ENCODE results near the gene ACOXL.
"Not testable (repeated sequence)": the region's sequence is repeated elsewhere in the genome, so short reads cannot be mapped to it uniquely, and the experiment has no call there.

ACOXL gene

GRCh38 chr2:110925479-110925878 is 193.1 kb downstream of the ACOXL start:
- no peak for DNase-seq (ENCODE audit: low read depth in 2 of 2)

- no peak for DNase-seq (ENCODE audit: low read depth in 2 of 2)
Measured at GRCh38 chr2:110927526-110927925, 195.2 kb downstream of the ACOXL start.

- DNase-seq (ENCODE audit: low read depth in 2 of 2) = no peak
Measured at GRCh38 chr2:110929528-110929927, 197.2 kb downstream of the ACOXL start.

DNA sequence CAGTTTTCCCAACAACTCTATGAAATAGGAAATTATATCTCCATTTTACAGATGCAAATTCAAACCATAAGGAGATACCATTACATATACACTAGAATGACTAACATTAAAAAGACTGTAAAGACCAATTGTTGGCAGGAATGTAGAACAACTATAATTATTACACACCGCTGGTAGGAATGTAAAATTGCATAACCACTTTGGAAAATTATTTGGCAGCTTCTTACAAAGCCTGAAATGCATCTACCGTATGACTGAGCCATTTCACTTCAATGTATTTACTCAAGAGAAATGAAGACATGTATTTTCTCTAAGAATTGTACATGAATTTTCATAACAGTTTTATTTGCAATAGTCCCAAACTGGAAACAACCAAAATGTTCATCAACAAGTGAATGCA is 199.3 kb downstream of the ACOXL start:
- no peak for DNase-seq (ENCODE audit: low read depth in 2 of 2)

GRCh38 chr2:110933420-110933819 is 201.0 kb downstream of the ACOXL start:
- DNase-seq (ENCODE audit: low read depth in 2 of 2) = no peak

DNA sequence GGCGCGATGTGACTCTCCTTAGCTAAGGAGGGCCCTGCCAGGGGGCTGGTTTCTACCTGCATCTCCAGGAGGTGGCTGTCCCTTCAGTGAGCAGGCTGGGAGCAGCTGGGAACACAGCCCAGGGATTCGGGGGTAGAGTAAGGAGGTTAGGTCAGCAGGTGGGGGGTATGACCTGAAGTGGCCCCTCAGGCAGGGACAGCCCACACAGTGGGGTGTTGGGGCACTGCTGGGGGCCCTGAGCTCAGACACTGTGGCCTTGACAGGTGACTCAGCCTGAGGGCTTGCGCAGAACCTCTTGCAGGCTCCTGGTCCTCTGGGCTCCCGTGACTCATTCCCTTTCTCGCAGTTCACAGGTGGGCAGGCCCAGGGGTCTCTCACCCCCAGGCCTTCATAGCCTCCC is 202.6 kb downstream of the ACOXL start:
- DNase-seq (ENCODE audit: low read depth in 2 of 2) = no peak

DNA sequence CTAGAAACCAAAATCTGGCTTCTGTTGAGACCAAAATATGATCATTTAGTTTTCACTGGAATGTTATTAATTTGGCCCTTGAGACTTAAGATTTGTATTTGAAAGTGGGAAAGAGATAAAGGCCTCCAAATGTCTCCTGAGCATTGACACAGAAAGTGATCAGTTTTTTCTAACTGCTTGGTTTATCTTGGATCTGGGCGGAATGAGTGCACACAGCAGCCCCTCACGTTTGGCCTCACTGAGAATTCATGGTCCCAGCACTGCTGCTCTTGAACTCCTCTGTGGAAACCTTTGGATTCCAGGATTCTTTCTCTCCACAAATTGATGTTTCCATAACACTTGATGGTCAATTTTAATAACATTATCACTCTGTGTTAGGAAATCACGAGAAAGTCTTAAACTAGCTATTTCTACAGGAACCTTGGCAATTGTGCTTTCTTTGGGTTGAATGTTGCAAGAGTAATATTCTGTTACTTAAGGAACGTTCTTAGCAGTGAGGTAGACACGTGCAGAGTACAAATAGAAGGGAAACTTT is 208.1 kb downstream of the ACOXL start:
- DNase-seq (ENCODE audit: low read depth in 2 of 2) = no peak

GRCh38 chr2:110941226-110941625 is 208.9 kb downstream of the ACOXL start:
- no peak for DNase-seq (ENCODE audit: low read depth in 2 of 2)

- no peak for DNase-seq (ENCODE audit: low read depth in 2 of 2)
Measured at GRCh38 chr2:110943070-110943634, 210.8 kb downstream of the ACOXL start.

DNA sequence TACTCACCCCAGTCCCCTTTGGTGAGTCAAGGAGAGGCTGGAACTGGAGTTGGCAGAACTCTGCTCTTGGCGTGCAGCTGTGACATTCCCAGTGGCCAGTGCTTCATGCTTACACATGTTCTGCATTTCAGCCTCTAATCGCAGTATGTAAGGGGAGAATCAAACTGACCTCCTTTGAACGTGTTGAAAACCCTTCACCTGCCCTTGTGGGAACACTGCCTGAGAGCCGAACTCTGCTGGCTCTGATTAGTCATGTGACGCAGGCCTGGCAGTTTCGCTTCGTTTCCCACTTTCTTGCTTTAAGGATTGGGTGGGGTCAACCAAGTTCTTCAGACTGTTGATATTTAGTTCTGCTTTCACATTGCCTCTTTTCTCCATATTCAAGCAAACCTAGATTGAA is 214.5 kb downstream of the ACOXL start:
- no peak for DNase-seq (ENCODE audit: low read depth in 2 of 2)

DNA sequence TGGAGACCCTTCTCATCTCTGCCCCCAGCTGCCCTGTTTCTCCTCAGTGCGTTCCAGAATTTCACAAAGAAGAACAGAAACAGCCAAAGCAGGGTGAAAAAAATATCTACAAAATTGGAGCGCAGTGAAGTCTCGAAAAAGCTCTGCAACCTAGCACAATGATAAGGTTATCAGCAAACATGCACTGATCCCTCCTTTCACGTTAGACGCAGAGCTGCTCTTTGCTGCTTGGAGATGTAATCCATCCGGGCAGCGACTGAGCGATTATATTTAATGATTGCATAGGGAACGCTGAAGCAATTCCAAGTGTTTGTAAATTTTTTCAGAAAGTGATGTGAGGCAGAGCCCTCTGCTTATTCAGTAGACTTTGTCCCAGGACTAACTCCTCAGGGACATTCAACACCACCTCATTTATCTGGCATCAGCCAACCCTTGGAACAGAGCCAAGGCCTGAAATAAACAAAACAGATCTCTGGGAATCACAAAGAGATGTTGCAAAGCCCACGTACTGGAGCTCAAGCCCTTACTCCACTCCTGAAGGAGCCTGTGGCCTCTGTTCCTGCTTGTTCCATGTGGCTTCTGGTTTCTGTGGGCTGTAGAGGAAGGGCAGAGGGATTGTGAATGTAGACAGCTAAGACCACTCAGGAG is 215.8 kb downstream of the ACOXL start:
- no peak for DNase-seq (ENCODE audit: low read depth in 2 of 2)

DNA sequence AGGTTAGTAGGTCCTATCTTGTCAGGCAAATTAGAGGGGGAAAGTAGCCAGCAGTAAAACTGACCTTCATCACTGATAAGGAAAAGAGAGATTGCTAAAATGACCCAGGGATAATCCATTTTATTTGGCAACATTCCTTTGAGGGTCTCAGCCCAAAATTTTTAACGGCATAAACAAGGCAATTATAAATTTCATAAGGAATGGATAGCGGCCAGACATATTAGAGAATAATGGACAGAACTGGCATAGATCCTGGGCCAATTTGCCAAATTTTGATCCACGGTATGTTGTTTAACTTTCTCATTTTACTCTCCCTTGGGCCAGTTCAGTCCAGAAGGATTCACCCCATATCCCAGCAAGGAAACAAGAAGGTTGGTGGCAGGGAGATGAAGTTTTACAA is 217.9 kb downstream of the ACOXL start:
- no peak for DNase-seq (ENCODE audit: low read depth in 2 of 2)

DNA sequence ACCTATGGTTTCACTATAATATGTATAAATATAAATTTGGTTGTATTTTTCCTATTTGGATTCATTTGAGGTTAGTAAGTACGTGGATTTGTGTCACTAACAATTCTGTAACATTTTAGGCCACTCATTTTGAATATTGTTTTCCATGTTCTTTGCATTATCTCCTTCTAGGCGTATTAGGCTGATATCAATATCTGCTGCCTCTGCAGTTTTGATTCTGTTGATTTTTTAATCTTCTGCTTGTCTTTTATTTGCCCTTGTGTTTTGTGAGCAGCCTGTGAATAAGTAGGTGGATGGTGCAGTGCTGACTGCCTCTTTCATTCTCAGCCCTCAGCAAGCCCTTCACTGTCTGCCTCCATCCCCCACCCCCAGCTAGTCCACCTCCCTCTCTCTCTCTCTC is 222.7 kb downstream of the ACOXL start:
- no peak for DNase-seq (ENCODE audit: low read depth in 2 of 2)

DNA sequence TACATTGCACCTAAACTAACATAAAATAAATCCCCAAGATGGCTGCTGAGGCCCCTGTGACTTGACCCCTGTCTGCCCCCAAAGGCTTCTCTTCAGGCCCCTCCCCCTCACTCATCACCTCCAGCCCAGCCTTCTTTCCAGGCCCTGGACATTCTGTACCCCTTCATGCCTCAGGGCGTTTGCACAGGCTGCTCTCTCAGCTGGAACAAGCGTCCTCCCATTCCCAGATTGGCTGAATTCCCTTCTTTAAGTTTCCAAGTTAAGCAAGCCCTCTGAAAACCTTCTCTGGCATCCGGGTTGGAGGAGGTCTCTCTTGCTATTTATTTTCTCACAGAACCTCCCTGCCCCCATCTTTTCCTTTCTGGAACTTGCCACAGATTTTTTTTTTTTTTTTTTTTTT is 223.2 kb downstream of the ACOXL start:
- DNase-seq (ENCODE audit: low read depth in 2 of 2) = no peak

GRCh38 chr2:110957293-110957692 is 224.9 kb downstream of the ACOXL start:
- DNase-seq (ENCODE audit: low read depth in 2 of 2) = no peak

DNA sequence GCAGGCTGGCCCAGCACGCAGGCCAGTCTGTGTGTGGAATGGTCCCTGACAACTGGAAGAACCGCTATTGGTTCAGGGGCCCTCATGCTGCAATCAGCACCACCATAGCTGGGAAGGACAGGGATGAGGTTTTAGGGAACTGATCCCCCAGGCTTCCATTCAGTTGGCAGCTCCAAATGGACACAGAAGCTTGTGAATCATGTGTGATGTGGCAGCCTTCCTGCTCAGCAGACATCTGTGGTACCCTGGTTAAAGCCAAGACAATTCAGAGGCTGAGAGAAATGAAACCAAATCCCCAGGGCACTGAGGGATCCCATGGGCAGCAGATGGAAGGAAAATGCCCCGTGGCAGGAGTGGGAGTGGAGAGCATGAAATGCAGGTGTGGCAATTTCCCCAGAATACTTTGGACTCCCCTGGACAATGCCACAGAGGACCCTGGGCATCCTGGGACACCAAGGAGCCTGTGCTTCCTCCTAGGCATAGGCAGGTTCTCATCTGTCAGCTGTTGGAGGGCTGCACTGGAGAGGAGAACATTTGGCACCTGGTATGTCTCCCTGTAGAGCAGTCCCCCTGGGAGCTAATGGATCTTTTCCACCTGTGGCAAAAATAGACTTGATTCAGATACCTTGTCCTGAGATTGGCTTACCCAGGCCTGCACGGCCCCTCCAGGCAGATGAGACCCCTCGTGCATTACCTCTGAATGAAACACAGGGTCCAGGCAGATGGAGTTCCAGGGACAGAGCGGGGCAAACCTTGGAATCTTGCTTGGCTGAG is 226.2 kb downstream of the ACOXL start:
- DNase-seq (ENCODE audit: low read depth in 2 of 2) = no peak

DNA sequence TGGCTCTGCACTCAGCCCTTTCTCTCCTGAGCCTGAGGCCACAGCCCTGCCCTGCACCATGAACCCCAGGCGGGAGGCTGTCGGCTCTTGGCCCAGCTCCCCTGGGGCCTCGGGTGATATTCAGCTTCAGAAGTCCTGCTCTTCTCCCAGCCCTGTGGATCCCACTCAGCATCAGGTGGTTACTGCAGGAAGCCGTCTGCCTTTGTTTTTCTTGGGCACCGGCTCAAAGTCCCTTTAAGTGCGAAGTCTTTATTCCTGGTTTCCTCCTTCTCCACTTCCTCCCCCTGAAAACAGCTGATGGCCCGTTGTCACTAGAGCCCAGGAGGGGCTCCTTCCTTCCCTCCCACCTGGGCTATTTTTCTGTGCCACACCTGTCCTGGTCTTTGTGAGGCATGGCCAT is 226.8 kb downstream of the ACOXL start:
- no peak for DNase-seq (ENCODE audit: low read depth in 2 of 2)

GRCh38 chr2:110960281-110960680 is 227.9 kb downstream of the ACOXL start:
- DNase-seq (ENCODE audit: low read depth in 2 of 2) = no peak

DNA sequence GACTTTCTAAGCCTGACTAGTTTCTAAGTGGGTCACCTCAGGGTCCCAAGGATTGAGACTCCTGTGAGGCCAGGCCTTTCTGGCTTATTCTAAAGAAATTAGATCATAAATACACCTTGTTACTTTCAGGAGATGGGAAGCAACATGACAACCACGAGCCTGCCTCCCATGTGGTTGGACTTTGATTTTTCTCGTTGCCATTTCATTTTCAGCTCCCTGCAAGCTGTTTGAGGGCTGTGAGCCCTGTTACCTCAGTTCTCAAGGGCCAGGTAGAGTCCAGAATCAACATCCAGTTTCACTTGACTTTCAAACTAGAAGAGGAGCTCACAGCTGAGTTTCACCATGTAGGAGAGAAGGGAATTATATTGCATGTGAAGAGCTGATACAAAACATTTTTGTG is 228.6 kb downstream of the ACOXL start:
- DNase-seq (ENCODE audit: low read depth in 2 of 2) = no peak

DNA sequence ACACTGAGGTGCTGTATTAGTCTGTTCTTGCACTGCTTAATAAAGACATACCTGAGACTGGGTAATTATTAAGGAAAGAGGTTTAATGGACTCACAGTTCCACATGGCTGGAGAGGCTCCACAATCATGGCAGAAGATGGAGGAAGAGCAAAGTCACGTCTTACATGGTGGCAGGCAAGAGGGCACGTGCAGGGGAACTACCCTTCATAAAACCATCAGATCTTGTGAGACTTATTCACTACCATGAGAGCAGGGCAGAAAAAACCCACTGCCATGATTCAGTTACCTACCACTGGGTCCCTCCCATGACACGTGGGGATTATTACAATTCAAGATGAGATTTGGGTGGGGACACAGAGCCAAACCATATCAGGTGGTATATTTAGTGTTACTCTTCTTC is 229.3 kb downstream of the ACOXL start:
- not testable (repeated sequence) for DNase-seq (ENCODE audit: low read depth in 2 of 2)

DNA sequence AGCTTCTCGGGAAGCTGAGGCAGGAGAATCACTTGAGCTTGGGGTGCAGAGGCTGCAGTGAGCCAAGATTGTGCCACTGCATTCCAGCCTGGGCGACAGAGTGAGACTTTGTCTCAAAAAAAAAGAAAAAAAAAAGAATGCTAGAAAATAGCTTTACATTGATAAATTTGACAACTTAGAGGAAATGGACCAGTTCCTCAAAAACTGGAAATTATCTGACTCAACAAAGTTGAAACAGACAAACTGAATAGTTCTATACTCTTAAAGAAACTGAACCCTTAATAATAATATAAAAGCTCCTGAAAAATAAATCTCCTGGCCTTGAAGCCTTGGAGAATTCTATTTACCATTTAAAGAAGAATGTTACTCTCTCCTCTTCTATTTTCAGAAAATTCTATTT is 237.3 kb downstream of the ACOXL start:
- DNase-seq (ENCODE audit: low read depth in 2 of 2) = no peak

DNA sequence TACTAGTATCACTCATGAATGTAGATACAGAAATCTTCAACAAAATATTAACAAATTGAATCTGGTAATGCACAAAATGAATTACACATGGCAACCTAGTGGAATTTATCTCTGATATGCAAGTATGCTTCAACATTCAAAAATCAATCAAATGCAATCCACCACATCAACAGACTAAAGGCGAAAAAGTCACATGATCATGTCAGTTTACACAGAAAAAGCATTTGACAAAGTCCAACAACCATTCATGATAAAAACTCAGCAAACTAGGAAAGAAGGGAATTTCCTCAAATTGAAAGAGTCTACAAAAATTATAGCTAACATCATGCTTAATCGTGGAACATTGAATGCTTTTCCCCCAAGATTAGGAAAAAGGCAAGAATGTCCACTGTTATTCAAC is 237.8 kb downstream of the ACOXL start:
- no peak for DNase-seq (ENCODE audit: low read depth in 2 of 2)

- no peak for DNase-seq (ENCODE audit: low read depth in 2 of 2)
Measured at GRCh38 chr2:110971811-110972210, 239.4 kb downstream of the ACOXL start.

All from stimulated activated CD4-positive, alpha-beta T cell treated with anti-CD3 and anti-CD28 coated beads, Interleukin-4, amount 100 ng/mL, for 48 hours (primary cell).